IPS DF 19.7 (cell line): ENCODE results near the gene KIF5A.
"Not testable (repeated sequence)": the region's sequence is repeated elsewhere in the genome, so short reads cannot be mapped to it uniquely, and the experiment has no call there.

Experiments
- DNase-seq: peaks from one replicate; pipeline ENCODE4 v3.0.0-alpha.2; 2013; ENCODE audit warnings: low read depth, low spot score

The KIF5A gene

DNA sequence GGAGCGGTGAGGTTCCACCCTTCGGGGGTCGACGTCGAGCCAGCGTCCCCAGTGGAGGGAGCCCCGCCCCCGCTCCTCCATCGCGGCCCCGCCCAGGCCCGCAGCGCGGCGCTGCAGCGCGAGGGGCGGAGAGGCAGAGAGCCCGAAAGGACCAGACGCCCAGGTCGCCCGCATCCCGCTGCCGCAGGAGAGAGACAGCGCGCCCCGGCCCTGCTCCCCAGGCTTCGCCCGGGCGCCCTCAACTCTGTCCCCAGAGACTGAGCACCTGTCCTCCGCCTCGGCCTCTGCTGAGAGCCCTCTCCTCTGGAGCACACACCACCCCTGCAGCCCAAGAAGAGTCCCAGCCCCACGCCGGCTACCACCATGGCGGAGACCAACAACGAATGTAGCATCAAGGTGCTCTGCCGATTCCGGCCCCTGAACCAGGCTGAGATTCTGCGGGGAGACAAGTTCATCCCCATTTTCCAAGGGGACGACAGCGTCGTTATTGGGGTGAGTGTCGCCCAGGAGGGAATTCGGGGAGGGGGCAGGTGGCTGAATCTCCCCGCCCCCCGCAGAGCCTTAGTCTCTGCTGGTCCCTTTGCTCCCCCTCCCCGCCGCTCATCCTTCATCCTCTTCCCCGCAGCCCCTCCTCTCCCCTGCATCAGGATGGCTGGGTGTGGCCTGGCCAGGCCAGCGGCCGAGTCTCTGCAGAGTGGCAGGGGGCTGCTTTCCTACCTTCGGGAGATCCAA lies at the start of gene KIF5A:
Gene KIF5A, plus strand, starts transcription at position 136 of the 732 bp plus-strand sequence. Its CDS starts 228 bp downstream, at position 364.
- DNase-seq, result no peak

DNA sequence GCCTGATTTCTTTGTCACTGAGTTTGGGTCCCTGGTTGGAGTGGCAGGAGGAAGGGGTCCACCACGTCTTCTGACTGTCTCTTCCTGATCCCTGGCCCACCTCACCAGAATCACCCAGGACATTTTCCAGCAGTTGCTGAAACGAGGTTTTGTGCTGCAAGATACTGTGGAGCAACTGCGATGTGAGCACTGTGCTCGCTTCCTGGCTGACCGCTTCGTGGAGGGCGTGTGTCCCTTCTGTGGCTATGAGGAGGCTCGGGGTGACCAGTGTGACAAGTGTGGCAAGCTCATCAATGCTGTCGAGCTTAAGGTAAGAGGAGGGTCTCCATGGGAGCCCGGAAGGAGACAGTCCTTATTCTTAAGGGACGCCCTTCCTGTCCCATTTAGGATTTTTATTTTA lies 49.6 kb upstream of the KIF5A start:
- DNase-seq, result no peak

DNA sequence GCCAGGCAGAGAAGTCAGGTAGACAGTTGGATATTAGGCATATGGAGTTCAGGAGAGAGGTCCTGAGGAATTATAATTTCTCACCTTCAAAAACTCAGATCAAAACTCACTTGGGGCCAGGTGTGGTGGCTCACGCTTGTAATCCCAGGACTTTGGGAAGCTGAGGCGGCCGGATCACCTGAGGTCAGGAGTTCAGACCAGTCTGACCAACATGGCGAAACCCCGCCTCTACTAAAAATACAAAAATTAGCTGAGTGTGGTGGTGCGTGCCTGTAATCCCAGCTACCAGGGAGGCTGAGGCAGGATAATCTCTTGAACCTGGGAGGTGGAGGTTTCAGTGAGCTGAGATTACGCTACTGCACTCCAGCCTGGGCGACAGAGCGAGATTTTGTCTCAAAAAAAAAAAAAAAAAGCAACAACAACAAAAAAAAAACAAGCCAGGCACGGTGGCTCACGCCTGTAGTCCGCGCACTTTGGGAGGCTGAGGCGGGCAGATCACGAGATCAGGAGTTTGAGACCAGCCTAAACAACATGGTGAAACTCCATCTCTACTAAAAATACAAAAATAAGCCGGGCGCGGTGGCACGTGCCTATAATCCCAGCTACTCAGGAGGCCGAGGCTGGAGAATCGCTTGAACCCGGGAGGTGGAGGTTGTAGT lies 47.4 kb upstream of the KIF5A start:
- DNase-seq, result not testable (repeated sequence)

GRCh38 chr12:57506541-57506940 lies 43.3 kb upstream of the KIF5A start:
- DNase-seq, result not testable (repeated sequence)

DNA sequence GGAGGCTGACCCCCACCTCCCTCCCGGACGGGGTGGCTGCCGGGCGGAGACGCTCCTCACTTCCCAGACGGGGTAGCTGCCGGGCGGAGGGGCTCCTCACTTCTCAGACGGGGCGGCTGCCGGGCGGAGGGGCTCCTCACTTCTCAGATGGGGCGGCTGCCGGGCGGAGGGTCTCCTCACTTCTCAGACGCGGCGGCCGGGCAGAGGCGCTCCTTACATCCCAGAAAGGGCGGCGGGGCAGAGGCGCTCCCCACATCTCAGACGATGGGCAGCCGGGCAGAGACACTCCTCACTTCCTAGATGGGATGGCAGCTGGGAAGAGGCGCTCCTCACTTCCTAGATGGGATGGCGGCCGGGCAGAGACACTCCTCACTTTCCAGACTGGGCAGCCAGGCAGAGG lies 42.0 kb upstream of the KIF5A start:
- DNase-seq, result not testable (repeated sequence)

DNA sequence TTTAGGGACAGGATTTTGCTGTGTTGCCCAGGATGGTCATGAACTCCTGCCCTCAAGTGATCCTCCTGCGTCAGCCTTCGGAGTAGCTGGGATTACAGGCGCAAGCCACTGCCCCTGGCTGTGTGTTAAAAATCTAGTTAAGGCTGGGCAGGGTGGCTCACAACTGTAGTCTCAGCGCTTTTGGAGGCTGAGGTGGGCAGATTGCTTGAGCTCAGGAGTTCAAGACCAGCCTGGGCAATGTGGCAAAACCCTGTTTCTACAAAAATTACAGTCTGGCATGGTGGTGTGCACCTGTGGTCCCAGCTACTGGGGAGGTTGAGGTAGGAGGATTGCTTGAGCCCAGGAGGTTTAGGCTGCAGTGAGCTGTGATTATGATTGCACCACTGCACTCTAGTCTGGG lies 38.7 kb upstream of the KIF5A start:
- DNase-seq, result no peak

DNA sequence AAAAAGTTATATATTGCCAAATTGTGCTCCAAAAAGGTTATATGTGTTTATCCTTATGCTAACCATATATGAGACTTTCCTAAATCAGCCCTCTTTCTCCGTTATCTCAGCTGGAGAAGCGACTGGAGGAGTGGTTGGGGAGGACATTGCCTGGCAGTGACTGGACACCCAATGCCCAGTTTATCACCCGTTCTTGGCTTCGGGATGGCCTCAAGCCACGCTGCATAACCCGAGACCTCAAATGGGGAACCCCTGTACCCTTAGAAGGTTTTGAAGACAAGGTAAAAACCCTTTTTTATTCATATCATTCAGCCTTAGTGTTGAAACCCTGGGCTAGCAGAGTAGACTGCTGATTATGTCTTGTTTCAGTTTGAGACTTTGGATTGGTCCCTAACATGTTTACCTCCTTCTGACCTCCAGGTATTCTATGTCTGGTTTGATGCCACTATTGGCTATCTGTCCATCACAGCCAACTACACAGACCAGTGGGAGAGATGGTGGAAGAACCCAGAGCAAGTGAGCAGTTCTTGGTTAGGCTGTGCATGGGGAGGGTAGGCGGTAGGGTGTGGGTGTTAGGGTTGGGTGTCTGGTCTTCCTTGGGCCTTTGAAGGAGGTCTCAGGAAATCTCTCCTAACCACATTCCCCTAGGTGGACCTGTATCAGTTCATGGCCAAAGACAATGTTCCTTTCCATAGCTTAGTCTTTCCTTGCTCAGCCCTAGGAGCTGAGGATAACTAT lies 38.1 kb upstream of the KIF5A start:
- no peak for DNase-seq

DNA sequence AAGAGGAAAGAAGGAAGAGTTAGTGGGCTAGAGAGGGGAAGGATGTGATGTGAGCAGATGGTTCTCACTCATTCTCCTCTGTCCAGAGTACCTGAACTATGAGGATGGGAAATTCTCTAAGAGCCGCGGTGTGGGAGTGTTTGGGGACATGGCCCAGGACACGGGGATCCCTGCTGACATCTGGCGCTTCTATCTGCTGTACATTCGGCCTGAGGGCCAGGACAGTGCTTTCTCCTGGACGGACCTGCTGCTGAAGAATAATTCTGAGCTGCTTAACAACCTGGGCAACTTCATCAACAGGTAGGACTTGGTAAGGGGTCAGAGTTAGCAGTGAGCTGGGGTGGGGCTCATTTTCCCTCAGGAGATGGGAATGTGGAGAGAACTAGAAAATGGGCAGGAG lies 37.2 kb upstream of the KIF5A start:
- no peak for DNase-seq

DNA sequence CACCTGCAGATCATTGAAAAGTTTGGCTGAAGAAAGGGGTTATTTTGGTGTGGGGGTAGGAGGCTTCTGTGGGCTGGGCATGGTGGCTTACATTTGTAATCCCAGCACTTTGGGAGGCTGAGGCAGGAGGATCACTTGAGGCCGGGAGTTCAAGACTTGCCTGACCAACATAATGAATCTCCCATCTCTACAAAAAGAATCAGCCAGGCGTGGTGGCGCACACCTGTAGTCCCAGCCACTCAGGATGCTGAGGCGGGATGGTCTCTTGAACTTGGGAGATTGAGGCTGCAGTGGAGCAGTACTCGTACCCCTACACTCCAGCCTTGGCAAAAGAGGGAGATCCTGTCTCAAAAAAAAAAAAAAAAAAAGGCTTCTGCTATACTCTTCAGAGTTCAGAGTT lies 36.6 kb upstream of the KIF5A start:
- no peak for DNase-seq

GRCh38 chr12:57513677-57514076 lies 36.2 kb upstream of the KIF5A start:
- not testable (repeated sequence) for DNase-seq

GRCh38 chr12:57514246-57514645 lies 35.6 kb upstream of the KIF5A start:
- not testable (repeated sequence) for DNase-seq

- DNase-seq, result no peak
These were observed 35.0 kb upstream of the KIF5A start for GRCh38 chr12:57514720-57515407.

GRCh38 chr12:57515408-57515933 lies 34.4 kb upstream of the KIF5A start:
- no peak for DNase-seq

DNA sequence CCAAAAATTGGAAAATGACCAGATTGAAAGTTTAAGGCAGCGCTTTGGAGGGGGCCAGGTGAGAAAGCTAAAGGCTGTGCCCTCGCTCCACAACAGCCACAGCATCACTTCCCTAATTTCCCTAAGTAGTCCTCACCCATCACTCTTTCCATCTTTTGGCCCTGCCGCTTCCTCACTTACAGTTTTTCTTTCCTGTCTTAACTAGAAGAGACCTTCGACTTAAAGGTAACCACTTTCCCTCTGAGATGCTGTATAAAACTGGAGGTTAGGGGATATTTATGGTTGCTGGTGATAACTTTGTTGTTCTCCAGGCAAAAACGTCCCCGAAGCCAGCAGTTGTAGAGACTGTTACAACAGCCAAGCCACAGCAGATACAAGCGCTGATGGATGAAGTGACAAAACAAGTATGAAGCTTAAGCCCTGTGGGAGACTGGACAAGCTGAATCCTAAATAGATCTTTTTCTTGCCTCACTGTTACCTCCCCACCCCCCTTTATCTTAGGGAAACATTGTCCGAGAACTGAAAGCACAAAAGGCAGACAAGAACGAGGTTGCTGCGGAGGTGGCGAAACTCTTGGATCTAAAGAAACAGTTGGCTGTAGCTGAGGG lies 33.8 kb upstream of the KIF5A start:
- DNase-seq, result no peak

DNA sequence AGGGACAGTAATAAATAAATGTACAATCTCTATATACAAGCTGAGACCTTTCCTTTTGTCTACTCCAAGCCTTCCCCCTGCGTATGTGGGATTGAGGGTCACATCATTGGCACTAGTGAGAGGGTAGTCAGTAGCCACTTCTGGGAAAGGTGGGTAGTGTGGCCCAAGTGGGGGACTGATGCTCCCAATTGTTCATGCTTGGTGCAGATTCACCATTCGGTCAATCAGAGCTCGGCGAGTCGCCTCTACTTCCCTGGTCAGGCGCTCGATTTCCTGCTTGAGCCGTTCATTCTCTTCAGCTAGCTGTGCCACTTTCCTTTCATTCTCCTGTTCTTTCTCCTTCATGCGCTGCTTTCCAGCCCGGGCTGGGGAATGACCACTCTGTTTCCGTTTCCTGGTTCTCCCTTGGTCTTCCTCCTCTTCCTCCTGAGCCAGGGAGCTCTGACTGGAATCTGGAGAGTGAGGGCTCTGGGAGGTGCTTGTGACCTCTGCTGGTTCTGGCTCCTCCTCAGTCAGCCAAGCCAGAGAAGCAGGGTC lies 33.2 kb upstream of the KIF5A start:
- no peak for DNase-seq

- DNase-seq, result no peak
These were observed 32.7 kb upstream of the KIF5A start for GRCh38 chr12:57517187-57517586.

DNA sequence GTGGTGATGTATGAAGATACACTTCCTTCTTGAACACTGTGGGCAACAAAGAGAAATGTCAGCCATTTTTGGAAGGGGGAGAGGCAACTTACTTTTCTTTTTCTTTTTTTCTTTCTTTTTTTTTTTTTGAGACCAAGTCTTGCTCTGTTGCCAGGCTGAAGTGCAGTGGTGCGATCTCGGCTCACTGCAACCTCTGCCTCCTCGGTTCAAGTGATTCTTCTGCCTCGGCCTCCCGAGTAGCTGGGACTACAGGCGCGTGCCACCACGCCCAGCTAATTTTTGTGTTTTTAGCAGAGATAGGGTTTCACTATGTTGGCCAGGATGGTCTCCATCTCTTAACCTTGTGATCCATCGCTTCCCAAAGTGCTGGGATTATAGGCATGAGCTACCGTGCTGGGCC lies 32.1 kb upstream of the KIF5A start:
- DNase-seq, result not testable (repeated sequence)

- DNase-seq, result no peak
These were observed 31.5 kb upstream of the KIF5A start for GRCh38 chr12:57518176-57518919.

DNA sequence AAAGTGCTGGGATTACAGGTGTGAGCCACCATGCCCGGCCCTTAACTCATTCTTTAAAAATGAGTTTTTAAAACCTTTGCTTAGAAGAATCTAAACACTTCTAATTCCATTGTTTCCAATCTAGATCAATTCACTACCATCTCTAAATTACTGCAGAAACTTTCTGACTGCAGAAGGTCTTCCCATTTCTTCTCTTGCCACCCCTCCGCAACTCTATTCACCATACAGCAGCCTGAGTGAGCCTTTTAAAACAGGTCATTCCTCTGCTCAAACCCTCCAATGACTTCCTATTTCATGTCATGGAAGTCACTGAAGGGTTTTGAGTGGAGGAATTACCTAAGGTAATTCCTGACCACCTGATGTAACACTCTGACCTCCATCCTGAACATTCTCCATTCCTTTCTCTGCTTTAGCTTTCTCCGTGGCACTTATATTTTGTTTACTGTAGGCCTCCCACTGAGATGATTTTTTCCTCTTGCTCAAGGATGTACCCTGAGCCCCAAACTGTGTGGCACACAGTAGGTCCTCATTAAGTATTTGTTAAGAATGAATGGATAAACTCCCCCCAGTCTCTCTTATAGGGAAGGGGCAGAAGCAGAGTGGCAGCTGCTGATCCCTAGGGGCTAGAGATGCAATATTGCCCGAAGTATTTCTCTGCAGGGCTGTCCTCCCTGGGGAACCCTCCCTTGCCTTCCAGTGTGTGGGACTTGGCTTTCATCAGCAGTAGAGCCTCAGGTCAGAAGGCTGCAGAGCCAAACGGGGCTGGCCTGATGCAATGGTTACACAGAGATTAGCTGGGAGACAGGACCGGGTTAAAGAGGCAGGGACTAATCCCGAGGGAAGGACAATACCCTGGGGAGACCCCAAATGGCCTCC lies 30.7 kb upstream of the KIF5A start:
- DNase-seq, result no peak

DNA sequence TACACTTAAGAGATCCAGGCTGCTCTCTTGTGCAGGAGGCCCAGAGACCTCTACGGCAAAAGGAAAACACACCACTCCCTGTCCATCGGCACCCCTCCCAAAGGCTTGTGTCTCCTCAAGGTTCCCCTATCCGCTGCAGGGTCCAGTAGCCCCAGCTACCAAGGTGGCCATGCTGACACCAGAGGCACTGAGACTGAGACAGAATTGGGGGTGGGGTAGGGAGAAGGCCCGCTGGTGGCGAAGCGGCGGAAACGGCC lies 30.1 kb upstream of the KIF5A start:
- DNase-seq, result no peak
